CD4-positive, alpha-beta T cell (primary cell): ENCODE results near the gene ZC3H18. TPM values are rescaled to one million over a fixed set of nuclear protein-coding genes. Genes with fewer than 3 reads are reported as not detected.

Source experiments
- ATAC-seq: fragments of 200-7000 bp; cut with Tn5 transposase; one replicate; pipeline ENCODE4 v1.10.0; 2022; ENCODE audit warnings: mild to moderate bottlenecking; ENCODE audit not compliant: poor library complexity
- CTCF ChIA-PET: fragments of 350-600 bp; sonication (Branson Sonifier 250); formaldehyde crosslinking; loops from one replicate; lab custom pipeline; 2021; ENCODE audit warnings: antibody characterized with exemption, inconsistent platforms; lab: Charles Lee
- POLR2A ChIA-PET: fragments of 350-600 bp; sonication (Branson Sonifier 250); formaldehyde crosslinking; loops from one replicate; lab custom pipeline; 2021; ENCODE audit warnings: antibody characterized with exemption, inconsistent platforms; lab: Charles Lee
- DNase-seq, 14 experiments: peaks; one replicate each; pipeline ENCODE4 v3.0.0-alpha.2; 2013 to 2020; ENCODE audit warnings: mixed read lengths in 2 of 14
- H3K27ac ChIP-seq, 2 donors: one replicate each; pipeline versions ENCODE4 v1.5.1 to v1.7.0; 2013; ENCODE audit warnings: low read length in 2 of 2, low read depth in 1 of 2, mild to moderate bottlenecking in 1 of 2
- H3K27me3 ChIP-seq, 2 experiments: 1 replicate in 1 of 2; 2 replicates in 1 of 2; pipeline versions ENCODE4 v1.6.1 to v1.7.0; 2013; ENCODE audit warnings: low read length in 2 of 2, control low read depth in 1 of 2, mild to moderate bottlenecking in 1 of 2, moderate library complexity in 1 of 2; ENCODE audit not compliant: insufficient read depth in 2 of 2, control insufficient read depth in 1 of 2
- H3K36me3 ChIP-seq: one replicate; pipeline ENCODE4 v1.6.1; 2013; ENCODE audit warnings: low read length, control low read depth; ENCODE audit not compliant: insufficient read depth
- H3K4me1 ChIP-seq: one replicate; pipeline ENCODE4 v1.6.1; 2013; ENCODE audit warnings: low read length, control low read depth; ENCODE audit not compliant: insufficient read depth
- H3K4me3 ChIP-seq: one replicate; pipeline ENCODE4 v1.5.1; 2013; ENCODE audit warnings: mild to moderate bottlenecking, low read length, moderate library complexity
- H3K9me3 ChIP-seq, 2 experiments: 1 replicate in 1 of 2; 2 replicates in 1 of 2; pipeline versions ENCODE4 v1.6.1 to v1.7.0; 2013; ENCODE audit warnings: low read length in 2 of 2, mild to moderate bottlenecking in 2 of 2, control low read depth in 1 of 2, moderate library complexity in 1 of 2; ENCODE audit not compliant: control insufficient read depth in 1 of 2, insufficient read depth in 1 of 2
- H3K27ac Mint-ChIP-seq: one replicate; pipeline ENCODE4 v1.8.0; 2020; ENCODE audit warnings: mixed read lengths
- H3K27me3 Mint-ChIP-seq: one replicate; pipeline ENCODE4 v1.8.0; 2021; ENCODE audit warnings: mixed read lengths
- H3K36me3 Mint-ChIP-seq: one replicate; pipeline ENCODE4 v1.8.0; 2021; ENCODE audit warnings: low read depth, mixed read lengths
- H3K4me1 Mint-ChIP-seq: one replicate; pipeline ENCODE4 v1.8.0; 2021; ENCODE audit warnings: low read depth, mixed read lengths
- H3K4me3 Mint-ChIP-seq: one replicate; pipeline ENCODE4 v1.8.0; 2020; ENCODE audit warnings: mild to moderate bottlenecking, mixed read lengths
- H3K9me3 Mint-ChIP-seq: one replicate; pipeline ENCODE4 v1.8.0; 2020; ENCODE audit warnings: mixed read lengths
- intact Hi-C, 2 experiments: fragments of 100-400 bp; cut with DNase I in 1 of 2; cut with micrococcal nuclease in 1 of 2; formaldehyde crosslinking; loops; one replicate each; pipeline versions ENCODE4 v1.15.1 to v1.9.0; 2023 to 2025; cut with DNase I, micrococcal nuclease
- total RNA-seq, 174 experiments: library from RNA in 2 of 174; stranded (reverse) in 2 of 174; gene quantifications; one replicate each; pipeline ENCODE4 v1.2.3 and lab custom pipeline; 2021 to 2026
- TF ChIP-seq, protein P1 (sequence below): fragments of 200-600 bp; IDR thresholded peaks from one replicate; pipeline ENCODE4 v1.8.0; 2022; ENCODE audit warnings: antibody characterized with exemption, mild to moderate bottlenecking

ZC3H18 gene
- total RNA-seq, 2 experiments from 2014 or later: 92.6 to 93.7 TPM

- Histone ChIP-seq H3K4me1 (peaks cover 2% of the 10 kb centered on the region), H3K9me3 (peaks cover 9 to 46% of the 10 kb centered on the region in 2 experiments), H3K36me3 (no peaks in the 10 kb centered on the region), H3K4me3 (no peak overlapping the region), H3K27ac (no peak overlapping the region), H3K27me3 (peaks cover 12 to 18% of the 10 kb centered on the region in 2 experiments)
- peaks cover 4% of the 10 kb centered on the region for H3K9me3 Mint-ChIP-seq
- H3K36me3 Mint-ChIP-seq: no peaks in the 10 kb centered on the region
- no peak overlapping the region for H3K27ac Mint-ChIP-seq
- peaks cover 7% of the 10 kb centered on the region for H3K4me1 Mint-ChIP-seq
- ATAC-seq (no peak), DNase-seq (no peak)
- TF ChIP-seq, protein P1, sequence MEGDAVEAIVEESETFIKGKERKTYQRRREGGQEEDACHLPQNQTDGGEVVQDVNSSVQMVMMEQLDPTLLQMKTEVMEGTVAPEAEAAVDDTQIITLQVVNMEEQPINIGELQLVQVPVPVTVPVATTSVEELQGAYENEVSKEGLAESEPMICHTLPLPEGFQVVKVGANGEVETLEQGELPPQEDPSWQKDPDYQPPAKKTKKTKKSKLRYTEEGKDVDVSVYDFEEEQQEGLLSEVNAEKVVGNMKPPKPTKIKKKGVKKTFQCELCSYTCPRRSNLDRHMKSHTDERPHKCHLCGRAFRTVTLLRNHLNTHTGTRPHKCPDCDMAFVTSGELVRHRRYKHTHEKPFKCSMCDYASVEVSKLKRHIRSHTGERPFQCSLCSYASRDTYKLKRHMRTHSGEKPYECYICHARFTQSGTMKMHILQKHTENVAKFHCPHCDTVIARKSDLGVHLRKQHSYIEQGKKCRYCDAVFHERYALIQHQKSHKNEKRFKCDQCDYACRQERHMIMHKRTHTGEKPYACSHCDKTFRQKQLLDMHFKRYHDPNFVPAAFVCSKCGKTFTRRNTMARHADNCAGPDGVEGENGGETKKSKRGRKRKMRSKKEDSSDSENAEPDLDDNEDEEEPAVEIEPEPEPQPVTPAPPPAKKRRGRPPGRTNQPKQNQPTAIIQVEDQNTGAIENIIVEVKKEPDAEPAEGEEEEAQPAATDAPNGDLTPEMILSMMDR: no peak
- H3K4me3 Mint-ChIP-seq: no peak overlapping the region
- intact Hi-C loops: no loop called here
- POLR2A ChIA-PET: no interaction called here
- H3K27me3 Mint-ChIP-seq: peaks cover 30% of the 10 kb centered on the region
- CTCF ChIA-PET: interaction anchor here (1.0 kb wide), 1 partner anchor 18 kb away, joined by 3 read pairs; no protein-coding TSS in a partner anchor
These were observed 29.7 kb upstream of the ZC3H18 start for GRCh38 chr16:88540346-88540977.

- intact Hi-C loops: no loop called here
- Mint-ChIP-seq H3K36me3 (no peaks in the 10 kb centered on the region), H3K27me3 (peaks cover 42% of the 10 kb centered on the region), H3K9me3 (peaks cover 4% of the 10 kb centered on the region), H3K4me3 (no peak overlapping the region), H3K27ac (no peak overlapping the region), H3K4me1 (no peaks in the 10 kb centered on the region)
- peak in 1 of 14 experiments; percentile 8 for DNase-seq
- Histone ChIP-seq H3K4me3 (no peak overlapping the region), H3K27me3 (peaks cover 12 to 23% of the 10 kb centered on the region in 2 experiments), H3K27ac (no peak overlapping the region), H3K36me3 (no peaks in the 10 kb centered on the region), H3K9me3 (peaks cover 9 to 46% of the 10 kb centered on the region in 2 experiments), H3K4me1 (peaks cover 3% of the 10 kb centered on the region)
- ATAC-seq: no peak
- POLR2A ChIA-PET: no interaction called here
- CTCF ChIA-PET: no interaction called here
- TF ChIP-seq, protein P1: no peak
These were observed 28.2 kb upstream of the ZC3H18 start for GRCh38 chr16:88541831-88542616.

DNA sequence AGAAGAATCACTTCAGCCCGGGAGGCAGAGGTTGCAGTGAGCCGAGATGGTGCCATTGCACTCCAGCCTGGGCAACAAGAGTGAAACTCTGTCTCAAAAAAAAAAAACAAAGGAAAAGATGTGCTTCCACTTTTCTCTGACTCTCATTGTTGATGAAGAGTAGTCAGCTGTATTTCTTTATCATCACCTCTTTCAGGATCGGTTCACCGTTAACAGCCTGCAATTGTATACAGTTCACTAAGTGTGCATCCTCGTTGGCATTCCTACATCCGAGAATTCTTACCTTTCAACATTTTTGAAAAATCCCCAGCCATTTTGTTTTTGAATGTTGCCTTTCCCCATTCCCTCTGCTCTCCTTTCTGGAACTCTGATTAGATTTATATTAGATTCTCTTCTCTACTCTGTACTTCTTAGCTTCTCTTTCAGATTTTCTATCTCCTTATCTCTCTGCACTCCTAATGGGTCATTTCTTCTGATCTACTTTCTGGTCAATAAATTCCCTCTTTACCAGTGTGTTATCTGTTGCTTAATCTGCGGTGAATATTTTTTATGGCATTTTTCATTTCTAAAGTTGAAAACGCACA is 26.9 kb upstream of the ZC3H18 start:
- peaks cover 42% of the 10 kb centered on the region for H3K27me3 Mint-ChIP-seq
- H3K27me3 ChIP-seq: peaks cover 12 to 23% of the 10 kb centered on the region in 2 experiments
- H3K4me3 ChIP-seq: no peak overlapping the region
- no peak overlapping the region for H3K27ac Mint-ChIP-seq
- TF ChIP-seq, protein P1: no peak
- CTCF ChIA-PET: no interaction called here
- no peaks in the 10 kb centered on the region for H3K36me3 ChIP-seq
- H3K36me3 Mint-ChIP-seq: no peaks in the 10 kb centered on the region
- no peak overlapping the region for H3K4me3 Mint-ChIP-seq
- peaks cover 4% of the 10 kb centered on the region for H3K9me3 Mint-ChIP-seq
- H3K27ac ChIP-seq: no peak overlapping the region
- no peak for DNase-seq
- H3K4me1 Mint-ChIP-seq: no peaks in the 10 kb centered on the region
- peaks cover 7% of the 10 kb centered on the region for H3K4me1 ChIP-seq
- POLR2A ChIA-PET: interaction anchor here (0.8 kb wide), 1 partner anchor 27 kb away, joined by 3 read pairs; the partner anchor contains the start of gene ZC3H18
- ATAC-seq: no peak
- H3K9me3 ChIP-seq: peaks cover 9 to 46% of the 10 kb centered on the region in 2 experiments
- intact Hi-C loops: no loop called here
